Uterus (tissue), 4 donors: ENCODE measurements around the gene ADAMTS17. TPM values are rescaled to one million over a fixed set of nuclear protein-coding genes. Genes with fewer than 3 reads are reported as not detected.

ENCODE experiments used
- DNase-seq, 2 donors: peaks; one replicate each; pipeline ENCODE4 v3.0.0-alpha.2; 2019 to 2020
- H3K27ac ChIP-seq, 2 donors: fragments of 200-600 bp; sonication (generic); 1 replicate in 1 of 2; 2 replicates in 1 of 2; pipeline ENCODE4 v1.5.1; 2016 to 2018
- H3K27me3 ChIP-seq, 2 donors: fragments of 200-600 bp; sonication (generic); one replicate each; pipeline ENCODE4 v1.5.1; 2018 to 2019; ENCODE audit warnings: control low read depth in 1 of 2
- H3K36me3 ChIP-seq, 2 donors: fragments of 200-600 bp; sonication (generic); one replicate each; pipeline ENCODE4 v1.5.1; 2019; ENCODE audit warnings: control low read depth in 1 of 2
- H3K4me1 ChIP-seq, 2 donors: fragments of 200-600 bp; sonication (generic); one replicate each; pipeline ENCODE4 v1.5.1; 2018 to 2019; ENCODE audit warnings: control low read depth in 1 of 2
- H3K4me3 ChIP-seq, 2 donors: fragments of 200-600 bp; sonication (generic); 1 replicate in 1 of 2; 2 replicates in 1 of 2; pipeline ENCODE4 v1.5.1; 2018 to 2019; ENCODE audit warnings: mild to moderate bottlenecking in 1 of 2
- H3K9me3 ChIP-seq, 2 donors: fragments of 200-600 bp; sonication (generic); one replicate each; pipeline ENCODE4 v1.5.1; 2019; ENCODE audit warnings: control low read depth in 1 of 2
- CTCF ChIP-seq, 4 experiments: fragments of 200-600 bp in 2 of 4; fragments of 450-650 bp in 2 of 4; sonication (generic) in 2 of 4; IDR thresholded peaks; one replicate each; pipeline ENCODE4 v1.5.1; 2016 to 2019; ENCODE audit warnings: antibody characterized with exemption in 4 of 4, mild to moderate bottlenecking in 2 of 4, moderate library complexity in 1 of 4
- POLR2A ChIP-seq, 2 donors: fragments of 450-650 bp; IDR thresholded peaks; one replicate each; pipeline ENCODE4 v1.6.1; 2016; ENCODE audit warnings: antibody characterized with exemption in 2 of 2, mild to moderate bottlenecking in 1 of 2, moderate library complexity in 1 of 2
- intact Hi-C: fragments of 100-400 bp; cut with DNase I; formaldehyde crosslinking; loops from one replicate; pipeline ENCODE4 v1.15.1; 2023; ENCODE audit warnings: low total_unique reads
- total RNA-seq, 4 donors: library from RNA; depleted of rRNA in 3 of 4; stranded (reverse); fragments of >200 nt in 3 of 4; gene quantifications; one replicate each; pipeline versions ENCODE4 v1.1.0 to v1.2.4, GENCODE V29; 2014 to 2023
- donor health status: DM: yes; HTN: yes; CAD: no.

Gene ADAMTS17
- total RNA-seq, 4 donors from 2014 or later = 3.1 to 17.1 (median 8.1) TPM; not detected in 1

DNA sequence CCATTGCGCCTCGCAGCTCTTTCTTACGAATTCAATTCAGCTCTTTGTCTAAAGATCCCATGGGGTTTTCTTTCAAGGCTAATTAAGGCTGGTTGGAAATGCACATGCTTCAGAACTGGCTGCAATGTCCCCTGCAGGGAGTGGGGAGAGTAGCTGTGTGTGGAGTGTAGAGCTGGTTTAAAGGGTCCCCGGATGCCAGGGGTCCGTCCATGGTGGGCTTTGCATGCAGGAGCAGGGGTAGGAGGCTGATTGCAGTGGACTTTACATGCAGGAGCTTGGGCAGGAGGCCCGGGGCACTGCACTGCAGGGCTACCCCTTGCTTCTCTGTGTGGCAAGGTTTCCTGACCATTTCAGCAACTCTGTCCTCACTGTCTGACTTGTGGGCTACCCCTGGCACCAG, 346.9 kb downstream of the ADAMTS17 start:
- no peak for TF ChIP-seq CTCF (IDR thresholded peaks at IDR 0.05)
- TF ChIP-seq POLR2A (IDR thresholded peaks at IDR 0.05) = no peak
- Histone ChIP-seq H3K36me3 (no peaks in the 10 kb centered on the region), H3K4me1 (no peaks in the 10 kb centered on the region), H3K4me3 (no peak overlapping the region), H3K27me3 (no peaks in the 10 kb centered on the region), H3K27ac (no peak overlapping the region), H3K9me3 (no peaks in the 10 kb centered on the region)
- intact Hi-C loops = no loop called here
- DNase-seq = no peak

GRCh38 chr15:99993681-99994131, 348.1 kb downstream of the ADAMTS17 start:
- Histone ChIP-seq H3K36me3 (no peaks in the 10 kb centered on the region), H3K9me3 (no peaks in the 10 kb centered on the region), H3K27me3 (no peaks in the 10 kb centered on the region), H3K27ac (no peak overlapping the region), H3K4me3 (no peak overlapping the region), H3K4me1 (no peaks in the 10 kb centered on the region)
- no peak for TF ChIP-seq POLR2A (IDR thresholded peaks at IDR 0.05)
- no peak for TF ChIP-seq CTCF (IDR thresholded peaks at IDR 0.05)
- intact Hi-C loops = no loop called here
- DNase-seq = peak in 1 of 2 donors; percentile 6

- DNase-seq = peak in 1 of 2 donors; percentile 5
- H3K4me1 ChIP-seq = no peaks in the 10 kb centered on the region
- no peaks in the 10 kb centered on the region for H3K36me3 ChIP-seq
- H3K9me3 ChIP-seq = no peaks in the 10 kb centered on the region
- H3K4me3 ChIP-seq = no peak overlapping the region
- no peaks in the 10 kb centered on the region for H3K27me3 ChIP-seq
- intact Hi-C loops = no loop called here
- no peak overlapping the region for H3K27ac ChIP-seq
- no peak for TF ChIP-seq CTCF (IDR thresholded peaks at IDR 0.05)
- TF ChIP-seq POLR2A (IDR thresholded peaks at IDR 0.05) = no peak
Observed at GRCh38 chr15:99993262-99993661, 348.5 kb downstream of the ADAMTS17 start.

- H3K27me3 ChIP-seq = no peaks in the 10 kb centered on the region
- intact Hi-C loops = no loop called here
- no peaks in the 10 kb centered on the region for H3K36me3 ChIP-seq
- H3K4me1 ChIP-seq = no peaks in the 10 kb centered on the region
- H3K4me3 ChIP-seq = no peak overlapping the region
- no peaks in the 10 kb centered on the region for H3K9me3 ChIP-seq
- DNase-seq = peak in 1 of 2 donors; percentile 7
- TF ChIP-seq POLR2A (IDR thresholded peaks at IDR 0.05) = no peak
- no peak for TF ChIP-seq CTCF (IDR thresholded peaks at IDR 0.05)
- no peak overlapping the region for H3K27ac ChIP-seq
Observed at GRCh38 chr15:99992611-99993231, 349.1 kb downstream of the ADAMTS17 start.

DNA sequence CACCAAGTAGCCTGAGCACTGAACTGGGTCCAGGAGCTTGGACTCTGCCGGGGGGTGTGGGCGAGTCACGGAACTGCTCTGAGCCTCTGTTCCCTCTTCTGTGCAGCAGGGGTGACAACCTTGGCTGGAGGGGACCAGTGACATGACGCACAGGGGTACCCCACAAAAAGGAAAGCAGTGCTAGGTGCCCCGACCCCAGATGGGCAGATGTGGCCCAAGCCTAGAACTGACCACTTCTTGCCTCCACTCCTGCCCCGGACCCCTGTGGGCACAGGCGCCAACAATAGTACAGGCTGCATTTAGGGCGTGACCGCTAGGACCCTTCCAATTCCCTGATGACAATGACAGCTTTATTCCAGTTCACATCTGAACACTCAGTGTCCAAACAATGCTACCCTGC, 352.7 kb downstream of the ADAMTS17 start:
- TF ChIP-seq POLR2A (IDR thresholded peaks at IDR 0.05) (no peak), CTCF (IDR thresholded peaks at IDR 0.05) (no peak)
- Histone ChIP-seq H3K27me3 (no peaks in the 10 kb centered on the region), H3K4me1 (no peaks in the 10 kb centered on the region), H3K4me3 (no peak overlapping the region), H3K36me3 (no peaks in the 10 kb centered on the region), H3K27ac (no peak overlapping the region), H3K9me3 (no peaks in the 10 kb centered on the region)
- intact Hi-C loops = no loop called here
- no peak for DNase-seq
